ENCODE results near the gene MYO15B. TPM values are rescaled to one million over a fixed set of nuclear protein-coding genes. Genes with fewer than 3 reads are reported as not detected.

Gene MYO15B
- total RNA-seq, 4 donors from 2014 or later, result 4.5 to 34.6 (median 14.3) TPM

- ATAC-seq (no peak), DNase-seq (no peak)
- Histone ChIP-seq H3K36me3 (peaks cover 0 to 32% of the 10 kb centered on the region in 2 donors), H3K9me3 (no peaks in the 10 kb centered on the region), H3K27ac (no peak overlapping the region), H3K4me1 (no peaks in the 10 kb centered on the region), H3K4me3 (no peak overlapping the region), H3K27me3 (no peaks in the 10 kb centered on the region)
- intact Hi-C loops (cut with DNase I; ENCODE audit: low total_unique reads) (no loop called here), in situ Hi-C loops (cut with MboI; ENCODE audit: low sequenced_read_pairs in 4 of 4) (no loop called here)
- TF ChIP-seq, protein P1, sequence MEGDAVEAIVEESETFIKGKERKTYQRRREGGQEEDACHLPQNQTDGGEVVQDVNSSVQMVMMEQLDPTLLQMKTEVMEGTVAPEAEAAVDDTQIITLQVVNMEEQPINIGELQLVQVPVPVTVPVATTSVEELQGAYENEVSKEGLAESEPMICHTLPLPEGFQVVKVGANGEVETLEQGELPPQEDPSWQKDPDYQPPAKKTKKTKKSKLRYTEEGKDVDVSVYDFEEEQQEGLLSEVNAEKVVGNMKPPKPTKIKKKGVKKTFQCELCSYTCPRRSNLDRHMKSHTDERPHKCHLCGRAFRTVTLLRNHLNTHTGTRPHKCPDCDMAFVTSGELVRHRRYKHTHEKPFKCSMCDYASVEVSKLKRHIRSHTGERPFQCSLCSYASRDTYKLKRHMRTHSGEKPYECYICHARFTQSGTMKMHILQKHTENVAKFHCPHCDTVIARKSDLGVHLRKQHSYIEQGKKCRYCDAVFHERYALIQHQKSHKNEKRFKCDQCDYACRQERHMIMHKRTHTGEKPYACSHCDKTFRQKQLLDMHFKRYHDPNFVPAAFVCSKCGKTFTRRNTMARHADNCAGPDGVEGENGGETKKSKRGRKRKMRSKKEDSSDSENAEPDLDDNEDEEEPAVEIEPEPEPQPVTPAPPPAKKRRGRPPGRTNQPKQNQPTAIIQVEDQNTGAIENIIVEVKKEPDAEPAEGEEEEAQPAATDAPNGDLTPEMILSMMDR (IDR thresholded peaks at IDR 0.05 in 4 of 5, conservative IDR thresholded peaks at IDR 0.05 in 1 of 5), result no peak
- TF ChIP-seq POLR2A (IDR thresholded peaks at IDR 0.05), result no peak
Observed at GRCh38 chr17:75646638-75646992, 59.0 kb downstream of the MYO15B start.

DNA sequence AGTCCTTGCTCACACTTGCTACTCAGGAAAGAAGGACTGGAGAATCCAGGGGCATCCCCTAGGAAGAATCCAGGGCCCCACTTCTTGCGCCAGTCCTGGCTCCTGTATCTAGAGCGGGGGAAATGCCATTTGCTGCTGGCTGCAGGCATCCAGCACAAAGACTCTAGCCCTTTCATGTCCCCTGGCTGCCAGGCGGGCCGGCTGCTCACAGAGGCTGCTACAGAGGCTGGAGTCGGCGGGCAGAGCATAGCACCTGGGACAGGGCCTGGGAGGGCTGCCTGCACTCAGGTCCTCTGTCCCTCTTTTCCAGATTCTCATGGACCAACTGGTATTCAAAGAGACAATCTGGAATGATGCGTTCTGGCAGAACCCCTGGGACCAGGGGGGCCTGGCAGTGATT lies 59.5 kb downstream of the MYO15B start:
- no peaks in the 10 kb centered on the region for H3K27me3 ChIP-seq
- H3K36me3 ChIP-seq, result peaks cover 0 to 35% of the 10 kb centered on the region in 2 donors
- intact Hi-C loops (cut with DNase I; ENCODE audit: low total_unique reads), result no loop called here
- in situ Hi-C loops (cut with MboI; ENCODE audit: low sequenced_read_pairs in 4 of 4), result no loop called here
- H3K27ac ChIP-seq, result no peak overlapping the region
- DNase-seq (no peak), ATAC-seq (no peak)
- no peak overlapping the region for H3K4me3 ChIP-seq
- no peaks in the 10 kb centered on the region for H3K4me1 ChIP-seq
- TF ChIP-seq POLR2A (IDR thresholded peaks at IDR 0.05), result no peak
- TF ChIP-seq, protein P1 (IDR thresholded peaks at IDR 0.05 in 4 of 5, conservative IDR thresholded peaks at IDR 0.05 in 1 of 5), result no peak
- H3K9me3 ChIP-seq, result no peaks in the 10 kb centered on the region

- no peaks in the 10 kb centered on the region for H3K4me1 ChIP-seq
- in situ Hi-C loops (cut with MboI; ENCODE audit: low sequenced_read_pairs in 4 of 4), result no loop called here
- no peak overlapping the region for H3K27ac ChIP-seq
- ATAC-seq, result no peak
- H3K36me3 ChIP-seq, result peaks cover 0 to 38% of the 10 kb centered on the region in 2 donors
- no peak for DNase-seq
- TF ChIP-seq, protein P1 (IDR thresholded peaks at IDR 0.05 in 4 of 5, conservative IDR thresholded peaks at IDR 0.05 in 1 of 5), result no peak
- TF ChIP-seq POLR2A (IDR thresholded peaks at IDR 0.05), result no peak
- no peak overlapping the region for H3K4me3 ChIP-seq
- no peaks in the 10 kb centered on the region for H3K9me3 ChIP-seq
- intact Hi-C loops (cut with DNase I; ENCODE audit: low total_unique reads), result no loop called here
- H3K27me3 ChIP-seq, result no peaks in the 10 kb centered on the region
Observed at GRCh38 chr17:75647921-75648320, 60.3 kb downstream of the MYO15B start.

- intact Hi-C loops (cut with DNase I; ENCODE audit: low total_unique reads), result no loop called here
- DNase-seq, result no peak
Observed at GRCh38 chr17:75649687-75650086, 62.1 kb downstream of the MYO15B start.

More at GRCh38 chr17:75649687-75650086, 62.1 kb downstream of the MYO15B start:
- no peaks in the 10 kb centered on the region for H3K4me1 ChIP-seq
- no peak overlapping the region for H3K4me3 ChIP-seq
- ATAC-seq, result no peak
- in situ Hi-C loops (cut with MboI; ENCODE audit: low sequenced_read_pairs in 4 of 4), result no loop called here
- TF ChIP-seq POLR2A (IDR thresholded peaks at IDR 0.05), result no peak
- TF ChIP-seq, protein P1 (IDR thresholded peaks at IDR 0.05 in 4 of 5, conservative IDR thresholded peaks at IDR 0.05 in 1 of 5), result no peak
- peaks cover 0 to 40% of the 10 kb centered on the region in 2 donors for H3K36me3 ChIP-seq
- H3K27ac ChIP-seq, result no peak overlapping the region
- H3K27me3 ChIP-seq, result no peaks in the 10 kb centered on the region
- H3K9me3 ChIP-seq, result no peaks in the 10 kb centered on the region
